C4-2B (cell line): Measurements from ENCODE around the gene SH3BP2.

Source experiments
- CTCF ChIP-seq: fragments of 450-650 bp; conservative IDR thresholded peaks from 2 replicates; pipeline ENCODE4 v1.5.1; 2017; ENCODE audit warnings: mild to moderate bottlenecking
- ZFX ChIP-seq: fragments of 450-650 bp; IDR thresholded peaks from 2 replicates; pipeline ENCODE4 v1.6.1; 2017

DNA sequence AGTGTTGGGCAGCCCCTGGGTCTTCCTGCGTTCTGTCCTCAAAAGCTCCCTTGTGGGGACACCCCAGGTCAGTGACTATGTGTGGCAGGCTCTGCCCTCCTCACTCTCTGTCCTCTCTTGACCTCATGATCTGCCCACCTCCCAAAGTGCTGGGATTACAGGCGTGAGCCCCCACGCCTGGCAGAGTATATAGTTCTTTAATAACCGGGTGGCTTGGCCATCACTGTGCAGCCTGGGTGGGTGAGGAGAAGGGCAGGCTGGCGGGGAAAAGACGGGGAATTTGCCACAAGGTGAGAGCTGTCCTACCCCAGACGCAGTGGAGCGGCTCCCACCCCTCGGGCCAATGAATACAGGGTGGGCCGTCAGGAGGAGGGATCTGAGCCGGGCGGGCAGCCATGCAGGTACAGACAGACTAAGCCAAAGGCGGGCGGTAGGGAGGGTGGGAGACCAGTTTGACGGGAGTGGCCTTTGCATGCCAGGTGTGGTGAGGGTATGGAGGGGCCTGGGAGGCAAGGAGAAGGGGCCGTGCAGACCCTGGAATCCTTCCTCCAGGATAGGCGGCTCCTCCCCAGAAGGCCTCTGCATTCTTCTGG is 2.5 kb downstream of the SH3BP2 start:
- no peak for TF ChIP-seq CTCF
- no peak for TF ChIP-seq ZFX
